Measurements from ENCODE around the gene ZHX3.
A peak's percentile ranks its signal among the peaks of the same experiment; 100 is the strongest.
"Not testable (repeated sequence)": the region's sequence is repeated elsewhere in the genome, so short reads cannot be mapped to it uniquely, and the experiment has no call there.

Gene ZHX3

GRCh38 chr20:41256516-41256915 is 61.0 kb downstream of the ZHX3 start:
- no peak for DNase-seq (ENCODE audit: low spot score)

- no peak for DNase-seq (ENCODE audit: low spot score)
Observed at GRCh38 chr20:41255655-41256054, 61.9 kb downstream of the ZHX3 start.

GRCh38 chr20:41249411-41250281 is 67.9 kb downstream of the ZHX3 start:
- DNase-seq (ENCODE audit: low spot score), result peak; percentile 32

- DNase-seq (ENCODE audit: low spot score), result peak; percentile 22
Observed at GRCh38 chr20:41248368-41249024, 69.0 kb downstream of the ZHX3 start.

- DNase-seq (ENCODE audit: low spot score), result no peak
Observed at GRCh38 chr20:41247523-41248367, 69.8 kb downstream of the ZHX3 start.

- no peak for DNase-seq (ENCODE audit: low spot score)
Observed at GRCh38 chr20:41245086-41245707, 72.3 kb downstream of the ZHX3 start.

- no peak for DNase-seq (ENCODE audit: low spot score)
Observed at GRCh38 chr20:41242807-41243206, 74.7 kb downstream of the ZHX3 start.

GRCh38 chr20:41242352-41242751 is 75.2 kb downstream of the ZHX3 start:
- no peak for DNase-seq (ENCODE audit: low spot score)

GRCh38 chr20:41237233-41237632 is 80.3 kb downstream of the ZHX3 start:
- DNase-seq (ENCODE audit: low spot score), result not testable (repeated sequence)

- not testable (repeated sequence) for DNase-seq (ENCODE audit: low spot score)
Observed at GRCh38 chr20:41236818-41237217, 80.7 kb downstream of the ZHX3 start.

GRCh38 chr20:41234546-41234945 is 83.0 kb downstream of the ZHX3 start:
- DNase-seq (ENCODE audit: low spot score), result no peak

- DNase-seq (ENCODE audit: low spot score), result no peak
Observed at GRCh38 chr20:41234041-41234440, 83.5 kb downstream of the ZHX3 start.

GRCh38 chr20:41232973-41233926 is 84.3 kb downstream of the ZHX3 start:
- no peak for DNase-seq (ENCODE audit: low spot score)

GRCh38 chr20:41231136-41231535 is 86.4 kb downstream of the ZHX3 start:
- DNase-seq (ENCODE audit: low spot score), result no peak

GRCh38 chr20:41230136-41230535 is 87.4 kb downstream of the ZHX3 start:
- DNase-seq (ENCODE audit: low spot score), result no peak

GRCh38 chr20:41229259-41229658 is 88.3 kb downstream of the ZHX3 start:
- no peak for DNase-seq (ENCODE audit: low spot score)

GRCh38 chr20:41228858-41229257 is 88.7 kb downstream of the ZHX3 start:
- DNase-seq (ENCODE audit: low spot score), result no peak

GRCh38 chr20:41226426-41226825 is 91.1 kb downstream of the ZHX3 start:
- no peak for DNase-seq (ENCODE audit: low spot score)

GRCh38 chr20:41225091-41225490 is 92.4 kb downstream of the ZHX3 start:
- no peak for DNase-seq (ENCODE audit: low spot score)

- no peak for DNase-seq (ENCODE audit: low spot score)
Observed at GRCh38 chr20:41224281-41224680, 93.2 kb downstream of the ZHX3 start.

GRCh38 chr20:41223112-41223511 is 94.4 kb downstream of the ZHX3 start:
- no peak for DNase-seq (ENCODE audit: low spot score)

All from germinal center (tissue), 1 donor.